ENCODE results near the gene SEPTIN5. TPM values are rescaled to one million over a fixed set of nuclear protein-coding genes. Genes with fewer than 3 reads are reported as not detected.
A peak's percentile ranks its signal among the peaks of the same experiment; 100 is the strongest.

The SEPTIN5 gene
- total and polyA plus RNA-seq, 9 of the 15 experiments (the other 6 are each of a cell fraction or from before 2014, with no cell fraction given) = 0.03 to 195 (median 119) TPM

DNA sequence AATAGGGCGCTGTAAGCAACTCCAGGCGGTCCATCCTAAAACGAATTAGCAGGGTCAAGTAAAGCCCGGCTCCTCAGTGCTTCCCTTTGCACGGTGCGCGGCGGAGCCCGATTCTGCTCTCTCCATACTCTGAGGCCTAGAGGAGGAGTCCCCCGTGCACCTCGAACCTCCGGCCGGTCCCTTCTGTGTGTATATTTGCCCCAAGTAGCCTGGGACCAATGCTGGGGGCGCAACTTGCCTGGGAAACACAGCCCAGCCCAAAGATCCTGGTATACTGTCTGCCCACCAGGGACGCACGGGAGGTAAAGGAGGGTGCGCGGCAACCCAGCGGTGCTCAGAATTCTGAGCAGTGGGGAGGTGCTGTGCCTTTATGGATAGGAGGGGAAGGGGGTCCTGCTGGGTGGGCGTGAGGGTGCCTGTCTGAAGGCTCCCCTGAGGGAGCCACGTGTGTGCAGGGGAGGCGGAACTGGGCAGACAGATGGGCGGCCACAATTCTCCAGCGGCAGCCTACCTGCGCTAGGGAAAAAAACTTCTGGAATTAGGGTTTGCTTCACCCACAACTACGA is 41.5 kb downstream of the SEPTIN5 start (continued):
- TF ChIP-seq, protein P1, sequence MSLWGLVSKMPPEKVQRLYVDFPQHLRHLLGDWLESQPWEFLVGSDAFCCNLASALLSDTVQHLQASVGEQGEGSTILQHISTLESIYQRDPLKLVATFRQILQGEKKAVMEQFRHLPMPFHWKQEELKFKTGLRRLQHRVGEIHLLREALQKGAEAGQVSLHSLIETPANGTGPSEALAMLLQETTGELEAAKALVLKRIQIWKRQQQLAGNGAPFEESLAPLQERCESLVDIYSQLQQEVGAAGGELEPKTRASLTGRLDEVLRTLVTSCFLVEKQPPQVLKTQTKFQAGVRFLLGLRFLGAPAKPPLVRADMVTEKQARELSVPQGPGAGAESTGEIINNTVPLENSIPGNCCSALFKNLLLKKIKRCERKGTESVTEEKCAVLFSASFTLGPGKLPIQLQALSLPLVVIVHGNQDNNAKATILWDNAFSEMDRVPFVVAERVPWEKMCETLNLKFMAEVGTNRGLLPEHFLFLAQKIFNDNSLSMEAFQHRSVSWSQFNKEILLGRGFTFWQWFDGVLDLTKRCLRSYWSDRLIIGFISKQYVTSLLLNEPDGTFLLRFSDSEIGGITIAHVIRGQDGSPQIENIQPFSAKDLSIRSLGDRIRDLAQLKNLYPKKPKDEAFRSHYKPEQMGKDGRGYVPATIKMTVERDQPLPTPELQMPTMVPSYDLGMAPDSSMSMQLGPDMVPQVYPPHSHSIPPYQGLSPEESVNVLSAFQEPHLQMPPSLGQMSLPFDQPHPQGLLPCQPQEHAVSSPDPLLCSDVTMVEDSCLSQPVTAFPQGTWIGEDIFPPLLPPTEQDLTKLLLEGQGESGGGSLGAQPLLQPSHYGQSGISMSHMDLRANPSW (CRISPR knock-in tag; IDR thresholded peaks at IDR 0.05) = peak; percentile 96
- TF ChIP-seq GATAD2A (IDR thresholded peaks at IDR 0.05) (no peak; the same call in 1 of the 2 replicates), ZNF3 (CRISPR knock-in tag; IDR thresholded peaks at IDR 0.05) (no peak), TRIM28 (IDR thresholded peaks at IDR 0.05) (no peak), MCM5 (IDR thresholded peaks at IDR 0.05; ENCODE audit: low read depth) (no peak), NFXL1 (CRISPR knock-in tag; IDR thresholded peaks at IDR 0.05) (no peak), POLR2AphosphoS5 (IDR thresholded peaks at IDR 0.05; ENCODE audit: control insufficient read depth, insufficient read depth, low read depth, low read length) (no peak), PURB (CRISPR knock-in tag; IDR thresholded peaks at IDR 0.05; ENCODE audit: low read depth) (no peak), GATAD2B (IDR thresholded peaks at IDR 0.05; ENCODE audit: borderline replicate concordance) (no peak), ZNF512 (tag; IDR thresholded peaks at IDR 0.05) (no peak), ZNF551 (CRISPR knock-in tag; IDR thresholded peaks at IDR 0.05) (no peak), ARID2 (IDR thresholded peaks at IDR 0.05) (no peak), MIER1 (IDR thresholded peaks at IDR 0.05; ENCODE audit: low read depth) (0 out of 2 replicates have a peak, but pooled peaks have one; percentile 13), HSF4 (CRISPR knock-in tag; IDR thresholded peaks at IDR 0.05; ENCODE audit: borderline replicate concordance) (no peak), ZNF324 (CRISPR knock-in tag; IDR thresholded peaks at IDR 0.05) (no peak), E2F8 (IDR thresholded peaks at IDR 0.05; ENCODE audit: low read depth, partially characterized antibody) (no peak), MAFG (tag; conservative IDR thresholded peaks at IDR 0.05) (no peak), CTBP1 (IDR thresholded peaks at IDR 0.05; ENCODE audit: borderline replicate concordance) (no peak), EZH2 (IDR thresholded peaks at IDR 0.05; ENCODE audit: borderline replicate concordance, low read depth, low read length) (0 out of 2 replicates have a peak, but pooled peaks have one; percentile 92), CREBBP (IDR thresholded peaks at IDR 0.05; ENCODE audit: low read depth, low read length) (no peak), BHLHE40 (IDR thresholded peaks at IDR 0.05; ENCODE audit: low read length) (no peak)
- TF ChIP-seq, protein P2, sequence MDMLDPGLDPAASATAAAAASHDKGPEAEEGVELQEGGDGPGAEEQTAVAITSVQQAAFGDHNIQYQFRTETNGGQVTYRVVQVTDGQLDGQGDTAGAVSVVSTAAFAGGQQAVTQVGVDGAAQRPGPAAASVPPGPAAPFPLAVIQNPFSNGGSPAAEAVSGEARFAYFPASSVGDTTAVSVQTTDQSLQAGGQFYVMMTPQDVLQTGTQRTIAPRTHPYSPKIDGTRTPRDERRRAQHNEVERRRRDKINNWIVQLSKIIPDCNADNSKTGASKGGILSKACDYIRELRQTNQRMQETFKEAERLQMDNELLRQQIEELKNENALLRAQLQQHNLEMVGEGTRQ (CRISPR knock-in tag; IDR thresholded peaks at IDR 0.05) = 0 out of 2 replicates have a peak, but pooled peaks have one; percentile 6
